NCI-H1930 (cell line): ENCODE data around the gene SRGAP3.

Source experiments
- DNase-seq, 2 experiments: peaks; one replicate each; lab custom pipeline; 2025; lab: John Stamatoyannopoulos, UW

SRGAP3 gene

GRCh38 chr3:9253327-9253726 is 3.9 kb upstream of the SRGAP3 start:
- no peak for DNase-seq

GRCh38 chr3:9251055-9251786 is 1.8 kb upstream of the SRGAP3 start:
- no peak for DNase-seq

- no peak for DNase-seq
Measured at GRCh38 chr3:9250236-9250635, 790 bp upstream of the SRGAP3 start.

GRCh38 chr3:9248522-9249271 is 749 bp downstream of the SRGAP3 start:
- no peak for DNase-seq

- DNase-seq, result no peak
Measured at GRCh38 chr3:9247941-9248521, 1.4 kb downstream of the SRGAP3 start.

- DNase-seq, result no peak
Measured at GRCh38 chr3:9247361-9247940, 2.0 kb downstream of the SRGAP3 start.

- DNase-seq, result no peak
Measured at GRCh38 chr3:9246189-9246588, 3.3 kb downstream of the SRGAP3 start.

- DNase-seq, result no peak
Measured at GRCh38 chr3:9244495-9245183, 4.8 kb downstream of the SRGAP3 start.

- no peak for DNase-seq
Measured at GRCh38 chr3:9241956-9242355, 7.5 kb downstream of the SRGAP3 start.

GRCh38 chr3:9239680-9240079 is 9.8 kb downstream of the SRGAP3 start:
- no peak for DNase-seq

GRCh38 chr3:9238721-9239295 is 10.6 kb downstream of the SRGAP3 start:
- DNase-seq, result no peak

GRCh38 chr3:9238276-9238675 is 11.2 kb downstream of the SRGAP3 start:
- no peak for DNase-seq

GRCh38 chr3:9233814-9234600 is 15.4 kb downstream of the SRGAP3 start:
- DNase-seq, result no peak

GRCh38 chr3:9233101-9233500 is 16.3 kb downstream of the SRGAP3 start:
- DNase-seq, result no peak

GRCh38 chr3:9231937-9232336 is 17.5 kb downstream of the SRGAP3 start:
- no peak for DNase-seq

GRCh38 chr3:9231471-9231870 is 18.0 kb downstream of the SRGAP3 start:
- DNase-seq, result no peak

GRCh38 chr3:9231006-9231405 is 18.4 kb downstream of the SRGAP3 start:
- DNase-seq, result no peak

- no peak for DNase-seq
Measured at GRCh38 chr3:9230596-9230995, 18.9 kb downstream of the SRGAP3 start.

- no peak for DNase-seq
Measured at GRCh38 chr3:9229879-9230278, 19.6 kb downstream of the SRGAP3 start.

- no peak for DNase-seq
Measured at GRCh38 chr3:9229325-9229724, 20.1 kb downstream of the SRGAP3 start.

GRCh38 chr3:9226326-9226725 is 23.1 kb downstream of the SRGAP3 start:
- DNase-seq, result no peak
